HepG2 (cell line): ENCODE measurements around the gene MRPL34. TPM values are rescaled to one million over a fixed set of nuclear protein-coding genes. Genes with fewer than 3 reads are reported as not detected.
A peak's percentile ranks its signal among the peaks of the same experiment; 100 is the strongest.

Experiments
- CC2D1A ChIP-seq: sonication (generic); formaldehyde crosslinking; IDR thresholded peaks from 2 replicates; pipeline ENCODE4 v1.8.1; 2023; ENCODE audit warnings: mild to moderate bottlenecking, missing genetic modification reagents
- FOXC1 ChIP-seq: sonication (generic); formaldehyde crosslinking; IDR thresholded peaks from 2 replicates; pipeline ENCODE4 v1.8.0; 2022; ENCODE audit warnings: mild to moderate bottlenecking, missing genetic modification reagents, borderline replicate concordance
- FOXK2 ChIP-seq: fragments of 450-650 bp; IDR thresholded peaks from 2 replicates; pipeline ENCODE4 v1.6.1; 2016
- KAT2B ChIP-seq: fragments of 150-350 bp; IDR thresholded peaks from 2 replicates; pipeline ENCODE4 v1.6.1; 2014; ENCODE audit warnings: low read depth, low read length, borderline replicate concordance
- MZF1 ChIP-seq: sonication (generic); formaldehyde crosslinking; IDR thresholded peaks from 2 replicates; pipeline ENCODE4 v1.8.1; 2023; ENCODE audit warnings: mild to moderate bottlenecking, missing genetic modification reagents, borderline replicate concordance
- NFE2L1 ChIP-seq: sonication (generic); formaldehyde crosslinking; IDR thresholded peaks from 2 replicates; pipeline ENCODE4 v1.4.0; 2020; ENCODE audit warnings: missing genetic modification reagents, mild to moderate bottlenecking, borderline replicate concordance
- PHF20 ChIP-seq: sonication (generic); formaldehyde crosslinking; IDR thresholded peaks from 2 replicates; pipeline ENCODE4 v1.5.0; 2020; ENCODE audit warnings: mild to moderate bottlenecking, missing genetic modification reagents
- RNF2 ChIP-seq: fragments of 450-650 bp; conservative IDR thresholded peaks from 2 replicates; pipeline ENCODE4 v1.6.1; 2016; ENCODE audit warnings: low read depth
- SAP130 ChIP-seq: IDR thresholded peaks from 2 replicates; pipeline ENCODE4 v1.6.1; 2016; ENCODE audit warnings: low read depth
- SOX5 ChIP-seq: IDR thresholded peaks from 2 replicates; pipeline ENCODE4 v1.6.1; 2016; ENCODE audit warnings: borderline replicate concordance
- TP53 ChIP-seq: sonication (generic); formaldehyde crosslinking; conservative IDR thresholded peaks from 2 replicates; pipeline ENCODE4 v1.4.0; 2020; ENCODE audit warnings: missing genetic modification reagents
- ZNF234 ChIP-seq: sonication (generic); formaldehyde crosslinking; conservative IDR thresholded peaks from 2 replicates; pipeline ENCODE4 v1.5.1; 2020; ENCODE audit warnings: mild to moderate bottlenecking, missing genetic modification reagents
- ZNF550 ChIP-seq: sonication (generic); formaldehyde crosslinking; IDR thresholded peaks from 2 replicates; pipeline ENCODE4 v1.4.0; 2020; ENCODE audit warnings: mild to moderate bottlenecking, missing genetic modification reagents, borderline replicate concordance
- ZNF703 ChIP-seq: sonication (generic); formaldehyde crosslinking; IDR thresholded peaks from 2 replicates; pipeline ENCODE4 v1.5.1; 2020; ENCODE audit warnings: missing genetic modification reagents, mild to moderate bottlenecking, moderate library complexity, borderline replicate concordance
- ZNF781 ChIP-seq: sonication (generic); formaldehyde crosslinking; IDR thresholded peaks from 2 replicates; pipeline ENCODE4 v1.5.1; 2020; ENCODE audit warnings: borderline replicate concordance, mild to moderate bottlenecking, missing genetic modification reagents; ENCODE audit errors: not compliant biosample characterization
- ZNF841 ChIP-seq: sonication (generic); formaldehyde crosslinking; IDR thresholded peaks from 2 replicates; pipeline ENCODE4 v1.8.1; 2023; ENCODE audit warnings: missing genetic modification reagents, borderline replicate concordance
- polyA plus RNA-seq, 8 experiments: library from polyadenylated mRNA; depleted of rRNA in 3 of 8; stranded (reverse) in 7 of 8; unstranded in 1 of 8; fragments of >200 nt; fragmentation: Illumina TruSeq in 4 of 8; extraction: Trizol in 4 of 8; gene quantifications; 2 replicates each; pipeline versions ENCODE4 v1.2.1 to v1.2.3, GENCODE V29; 2011 to 2016; ENCODE audit warnings: low read depth in 4 of 8, missing spikeins in 1 of 8, mixed read lengths in 1 of 8; ENCODE audit not compliant: insufficient read depth in 1 of 8
- total RNA-seq, 5 experiments: library from RNA; depleted of rRNA; stranded (reverse); fragments of >200 nt; fragmentation: Illumina TruSeq; extraction: Trizol; gene quantifications; 2 replicates each; pipeline ENCODE4 v1.2.3, GENCODE V29; 2016; ENCODE audit warnings: low read depth in 1 of 5
- TF ChIP-seq, protein P1 (sequence below): sonication (generic); formaldehyde crosslinking; IDR thresholded peaks from 2 replicates; pipeline ENCODE4 v1.4.0; 2020; ENCODE audit warnings: missing genetic modification reagents
- TF ChIP-seq, protein P2 (sequence below): sonication (generic); formaldehyde crosslinking; IDR thresholded peaks from 2 replicates; pipeline ENCODE4 v1.5.0; 2020; ENCODE audit warnings: missing genetic modification reagents, mild to moderate bottlenecking, borderline replicate concordance
- TF ChIP-seq, protein P3 (sequence below): sonication (generic); formaldehyde crosslinking; IDR thresholded peaks from 2 replicates; pipeline ENCODE4 v1.9.0; 2021; ENCODE audit warnings: missing genetic modification reagents, borderline replicate concordance
- TF ChIP-seq, protein P4 (sequence below): sonication (generic); formaldehyde crosslinking; IDR thresholded peaks from 2 replicates; pipeline ENCODE4 v1.4.0; 2020; ENCODE audit warnings: low read depth, mild to moderate bottlenecking, missing genetic modification reagents
- TF ChIP-seq, protein P5 (sequence below): IDR thresholded peaks from 2 replicates; pipeline ENCODE4 v1.6.1; 2018; ENCODE audit warnings: missing genetic modification reagents, mild to moderate bottlenecking, missing compliant biosample characterization

The MRPL34 gene
- total and polyA plus RNA-seq, 2 of the 13 experiments (the other 11 are each of a cell fraction or from before 2014, with no cell fraction given), result 74.0 to 77.3 TPM

DNA sequence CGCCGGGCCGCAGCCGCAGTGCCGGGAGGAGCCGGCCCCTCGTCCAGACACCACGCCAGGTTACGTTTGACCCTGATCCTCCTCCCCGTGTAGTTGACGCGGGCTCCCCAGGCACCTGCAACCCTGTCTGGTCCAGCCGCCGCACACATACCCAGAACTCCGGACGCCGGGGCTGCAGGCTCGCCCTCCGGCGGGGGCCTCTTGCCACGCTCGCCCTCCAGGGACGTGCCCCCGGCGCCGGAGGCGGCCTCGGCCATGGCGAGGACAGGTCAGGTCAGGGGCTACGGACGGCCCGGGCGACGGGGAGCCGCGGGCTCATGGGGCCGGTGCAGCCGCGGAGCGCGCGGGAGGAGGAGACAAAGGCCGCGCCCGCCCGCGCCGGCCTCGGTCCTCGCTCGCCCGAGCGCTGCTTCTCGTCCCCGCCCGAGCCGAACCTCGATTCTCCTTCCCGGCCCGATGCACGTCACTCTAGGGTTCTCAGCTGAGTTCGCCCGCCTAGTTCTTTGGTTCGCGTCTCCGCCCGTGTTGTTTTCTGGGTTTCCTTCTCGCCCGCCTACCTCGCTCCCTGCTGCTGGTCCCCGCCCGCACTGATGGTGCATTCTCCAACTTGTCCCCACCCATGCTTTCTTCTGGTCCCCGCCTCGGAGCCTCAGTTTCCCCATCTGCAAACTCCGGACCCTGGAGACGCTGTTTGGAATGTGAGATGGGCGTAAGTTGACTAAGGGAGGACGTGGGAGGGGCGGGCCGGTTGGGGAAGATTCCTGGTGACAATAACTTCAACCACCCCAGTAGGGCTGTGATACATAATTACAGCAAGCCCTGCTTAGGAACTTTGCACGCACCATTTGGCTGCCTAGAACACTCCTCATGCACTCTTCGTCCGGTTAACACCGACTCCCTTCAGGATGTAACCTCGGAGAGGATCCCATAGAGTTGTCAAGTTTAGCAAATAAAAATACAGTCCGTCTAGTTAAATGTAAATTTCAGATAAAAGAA lies 29.0 kb downstream of the MRPL34 start, which contains the start of gene ANO8 (continued):
- TF ChIP-seq ZNF234 (no peak), PHF20 (peak; percentile 51; the same call in 1 of the 2 replicates), KAT2B (no peak), RNF2 (no peak; the same call in 1 of the 2 replicates), ZNF550 (peak; percentile 81; the same call in 1 of the 2 replicates), ZNF703 (CRISPR knock-in tag) (no peak), SAP130 (CRISPR knock-in tag) (peak; percentile 83), SOX5 (CRISPR knock-in tag) (peak; percentile 52; the same call in 1 of the 2 replicates), FOXC1 (CRISPR knock-in tag) (peak; percentile 64; the same call in 1 of the 2 replicates), CC2D1A (no peak), TP53 (CRISPR knock-in tag) (no peak), MZF1 (CRISPR knock-in tag) (no peak), FOXK2 (peak; percentile 32; the same call in 1 of the 2 replicates), NFE2L1 (CRISPR knock-in tag) (no peak), ZNF781 (CRISPR knock-in tag) (no peak), ZNF841 (no peak)
- TF ChIP-seq, protein P1, sequence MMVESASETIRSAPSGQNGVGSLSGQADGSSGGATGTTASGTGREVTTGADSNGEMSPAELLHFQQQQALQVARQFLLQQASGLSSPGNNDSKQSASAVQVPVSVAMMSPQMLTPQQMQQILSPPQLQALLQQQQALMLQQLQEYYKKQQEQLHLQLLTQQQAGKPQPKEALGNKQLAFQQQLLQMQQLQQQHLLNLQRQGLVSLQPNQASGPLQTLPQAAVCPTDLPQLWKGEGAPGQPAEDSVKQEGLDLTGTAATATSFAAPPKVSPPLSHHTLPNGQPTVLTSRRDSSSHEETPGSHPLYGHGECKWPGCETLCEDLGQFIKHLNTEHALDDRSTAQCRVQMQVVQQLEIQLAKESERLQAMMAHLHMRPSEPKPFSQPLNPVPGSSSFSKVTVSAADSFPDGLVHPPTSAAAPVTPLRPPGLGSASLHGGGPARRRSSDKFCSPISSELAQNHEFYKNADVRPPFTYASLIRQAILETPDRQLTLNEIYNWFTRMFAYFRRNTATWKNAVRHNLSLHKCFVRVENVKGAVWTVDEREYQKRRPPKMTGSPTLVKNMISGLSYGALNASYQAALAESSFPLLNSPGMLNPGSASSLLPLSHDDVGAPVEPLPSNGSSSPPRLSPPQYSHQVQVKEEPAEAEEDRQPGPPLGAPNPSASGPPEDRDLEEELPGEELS (CRISPR knock-in tag), result peak; percentile 23; the same call in 1 of the 2 replicates
- TF ChIP-seq, protein P2, sequence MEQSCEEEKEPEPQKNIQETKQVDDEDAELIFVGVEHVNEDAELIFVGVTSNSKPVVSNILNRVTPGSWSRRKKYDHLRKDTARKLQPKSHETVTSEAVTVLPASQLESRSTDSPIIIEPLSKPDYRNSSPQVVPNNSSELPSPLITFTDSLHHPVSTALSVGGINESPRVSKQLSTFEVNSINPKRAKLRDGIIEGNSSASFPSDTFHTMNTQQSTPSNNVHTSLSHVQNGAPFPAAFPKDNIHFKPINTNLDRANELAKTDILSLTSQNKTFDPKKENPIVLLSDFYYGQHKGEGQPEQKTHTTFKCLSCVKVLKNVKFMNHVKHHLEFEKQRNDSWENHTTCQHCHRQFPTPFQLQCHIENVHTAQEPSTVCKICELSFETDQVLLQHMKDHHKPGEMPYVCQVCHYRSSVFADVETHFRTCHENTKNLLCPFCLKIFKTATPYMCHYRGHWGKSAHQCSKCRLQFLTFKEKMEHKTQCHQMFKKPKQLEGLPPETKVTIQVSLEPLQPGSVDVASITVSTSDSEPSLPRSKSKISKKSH, result no peak
- TF ChIP-seq, protein P3, sequence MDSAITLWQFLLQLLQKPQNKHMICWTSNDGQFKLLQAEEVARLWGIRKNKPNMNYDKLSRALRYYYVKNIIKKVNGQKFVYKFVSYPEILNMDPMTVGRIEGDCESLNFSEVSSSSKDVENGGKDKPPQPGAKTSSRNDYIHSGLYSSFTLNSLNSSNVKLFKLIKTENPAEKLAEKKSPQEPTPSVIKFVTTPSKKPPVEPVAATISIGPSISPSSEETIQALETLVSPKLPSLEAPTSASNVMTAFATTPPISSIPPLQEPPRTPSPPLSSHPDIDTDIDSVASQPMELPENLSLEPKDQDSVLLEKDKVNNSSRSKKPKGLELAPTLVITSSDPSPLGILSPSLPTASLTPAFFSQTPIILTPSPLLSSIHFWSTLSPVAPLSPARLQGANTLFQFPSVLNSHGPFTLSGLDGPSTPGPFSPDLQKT, result no peak
- TF ChIP-seq, protein P4, sequence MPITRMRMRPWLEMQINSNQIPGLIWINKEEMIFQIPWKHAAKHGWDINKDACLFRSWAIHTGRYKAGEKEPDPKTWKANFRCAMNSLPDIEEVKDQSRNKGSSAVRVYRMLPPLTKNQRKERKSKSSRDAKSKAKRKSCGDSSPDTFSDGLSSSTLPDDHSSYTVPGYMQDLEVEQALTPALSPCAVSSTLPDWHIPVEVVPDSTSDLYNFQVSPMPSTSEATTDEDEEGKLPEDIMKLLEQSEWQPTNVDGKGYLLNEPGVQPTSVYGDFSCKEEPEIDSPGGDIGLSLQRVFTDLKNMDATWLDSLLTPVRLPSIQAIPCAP (CRISPR knock-in tag), result no peak
- TF ChIP-seq, protein P5, sequence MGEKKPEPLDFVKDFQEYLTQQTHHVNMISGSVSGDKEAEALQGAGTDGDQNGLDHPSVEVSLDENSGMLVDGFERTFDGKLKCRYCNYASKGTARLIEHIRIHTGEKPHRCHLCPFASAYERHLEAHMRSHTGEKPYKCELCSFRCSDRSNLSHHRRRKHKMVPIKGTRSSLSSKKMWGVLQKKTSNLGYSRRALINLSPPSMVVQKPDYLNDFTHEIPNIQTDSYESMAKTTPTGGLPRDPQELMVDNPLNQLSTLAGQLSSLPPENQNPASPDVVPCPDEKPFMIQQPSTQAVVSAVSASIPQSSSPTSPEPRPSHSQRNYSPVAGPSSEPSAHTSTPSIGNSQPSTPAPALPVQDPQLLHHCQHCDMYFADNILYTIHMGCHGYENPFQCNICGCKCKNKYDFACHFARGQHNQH (CRISPR knock-in tag), result peak; percentile 49; the same call in 1 of the 2 replicates
